ENCODE results near the gene FBXL5.

DNA sequence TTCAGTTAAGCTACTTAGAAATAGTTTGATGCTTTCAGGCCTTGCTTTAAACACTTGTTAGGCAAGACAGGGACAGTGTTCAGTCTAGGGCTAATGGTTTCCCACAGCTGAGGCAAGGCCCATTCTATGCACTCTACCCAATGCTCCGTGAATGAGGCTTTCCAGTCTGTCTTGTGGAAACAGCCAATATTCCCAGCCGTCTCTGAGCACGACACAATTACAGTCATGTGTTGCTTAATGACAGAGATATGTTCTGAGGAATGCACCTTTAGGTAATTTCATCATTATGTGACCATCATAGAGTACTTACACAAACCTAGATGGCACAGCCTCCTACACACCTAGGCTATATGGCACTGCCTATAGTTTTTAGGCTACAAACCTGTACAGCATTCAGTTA, 16.9 kb upstream of the FBXL5 start:
- TF ChIP-seq, protein P1, sequence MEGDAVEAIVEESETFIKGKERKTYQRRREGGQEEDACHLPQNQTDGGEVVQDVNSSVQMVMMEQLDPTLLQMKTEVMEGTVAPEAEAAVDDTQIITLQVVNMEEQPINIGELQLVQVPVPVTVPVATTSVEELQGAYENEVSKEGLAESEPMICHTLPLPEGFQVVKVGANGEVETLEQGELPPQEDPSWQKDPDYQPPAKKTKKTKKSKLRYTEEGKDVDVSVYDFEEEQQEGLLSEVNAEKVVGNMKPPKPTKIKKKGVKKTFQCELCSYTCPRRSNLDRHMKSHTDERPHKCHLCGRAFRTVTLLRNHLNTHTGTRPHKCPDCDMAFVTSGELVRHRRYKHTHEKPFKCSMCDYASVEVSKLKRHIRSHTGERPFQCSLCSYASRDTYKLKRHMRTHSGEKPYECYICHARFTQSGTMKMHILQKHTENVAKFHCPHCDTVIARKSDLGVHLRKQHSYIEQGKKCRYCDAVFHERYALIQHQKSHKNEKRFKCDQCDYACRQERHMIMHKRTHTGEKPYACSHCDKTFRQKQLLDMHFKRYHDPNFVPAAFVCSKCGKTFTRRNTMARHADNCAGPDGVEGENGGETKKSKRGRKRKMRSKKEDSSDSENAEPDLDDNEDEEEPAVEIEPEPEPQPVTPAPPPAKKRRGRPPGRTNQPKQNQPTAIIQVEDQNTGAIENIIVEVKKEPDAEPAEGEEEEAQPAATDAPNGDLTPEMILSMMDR (IDR thresholded peaks at IDR 0.05; ENCODE audit: low read depth, low read length): no peak
- no peak for TF ChIP-seq EZH2phosphoT487 (IDR thresholded peaks at IDR 0.05; ENCODE audit: low read depth)

Data from OCI-LY3 (cell line).